NK-92 treated with Interleukin-12 subunit alpha and Interleukin-12 subunit beta, amount 100 ng/mL, for 24 hours (cell line): ENCODE results near the gene GOLGA6L22.
"Not testable (repeated sequence)": the region's sequence is repeated elsewhere in the genome, so short reads cannot be mapped to it uniquely, and the experiment has no call there.

Source experiments
- DNase-seq: peaks from one replicate; lab custom pipeline; 2025; lab: John Stamatoyannopoulos, UW

GOLGA6L22 gene

GRCh38 chr15:22458603-22459002 is at the start of gene GOLGA6L22:
TSS of gene GOLGA6L22 (plus strand) at chr15:22458903. CDS start at chr15:22458994, 91 bp downstream.
- not testable (repeated sequence) for DNase-seq

DNA sequence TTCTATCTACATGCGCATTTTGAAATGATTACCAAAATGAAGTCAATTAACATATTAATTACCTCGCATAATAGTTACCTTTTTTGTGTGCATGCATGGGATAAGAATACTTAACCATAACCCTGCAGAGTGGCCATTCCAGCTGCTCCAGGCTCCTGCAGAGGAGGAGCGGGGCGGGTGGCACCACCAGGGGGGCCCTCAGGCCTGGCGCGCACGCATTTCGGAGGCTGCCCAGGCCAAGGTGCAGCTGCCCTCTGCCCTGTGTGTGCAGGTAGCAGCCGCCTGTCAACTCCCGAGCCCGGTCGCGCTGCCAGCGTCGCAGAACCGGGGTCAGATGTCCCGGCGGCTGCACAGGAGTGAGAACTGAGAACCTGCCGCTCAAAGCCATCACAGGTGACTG is 41.4 kb upstream of the GOLGA6L22 start:
- DNase-seq = not testable (repeated sequence)

DNA sequence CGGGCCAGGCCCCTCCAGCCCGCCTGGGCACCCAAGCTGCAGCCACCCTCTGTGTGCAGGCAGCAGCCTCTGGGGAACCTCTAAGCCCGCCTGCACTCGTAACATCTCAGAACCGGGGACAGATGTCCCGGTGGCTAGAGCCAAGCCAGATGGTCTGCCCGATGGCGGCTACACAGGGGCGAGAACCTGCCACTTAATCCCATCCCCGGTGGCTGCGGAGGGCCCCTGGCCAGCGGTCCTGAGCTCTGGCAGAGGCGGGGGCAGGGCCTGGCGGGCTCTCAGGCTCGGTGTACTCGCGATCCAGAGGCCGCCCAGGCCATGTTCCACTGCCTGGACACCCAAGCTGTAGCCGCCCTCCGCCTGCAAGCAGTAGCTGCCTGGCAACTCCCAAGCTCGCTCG is 40.9 kb upstream of the GOLGA6L22 start:
- DNase-seq = not testable (repeated sequence)

GRCh38 chr15:22418212-22418611 is 40.5 kb upstream of the GOLGA6L22 start:
- not testable (repeated sequence) for DNase-seq

- DNase-seq = not testable (repeated sequence)
Measured at GRCh38 chr15:22418666-22419065, 40.0 kb upstream of the GOLGA6L22 start.

DNA sequence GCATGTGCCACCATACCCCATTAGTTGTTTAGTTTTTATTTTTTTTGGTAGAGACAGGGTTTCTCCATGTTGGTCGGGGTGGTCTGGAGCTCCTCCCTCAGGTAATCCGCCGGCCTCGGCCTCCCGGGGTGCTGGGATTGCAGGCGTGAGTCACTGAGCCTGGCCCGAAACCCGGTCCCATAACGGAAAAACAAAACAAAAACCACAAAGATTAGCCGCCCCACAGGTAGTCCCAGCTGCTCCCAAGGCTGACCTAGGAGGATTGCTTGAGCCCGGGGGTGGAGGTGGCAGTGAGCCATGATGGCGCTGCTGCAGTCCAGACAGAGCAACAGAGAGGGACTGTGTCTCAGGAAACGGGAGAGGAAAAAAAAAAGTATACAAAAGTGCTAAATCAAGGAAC is 38.4 kb upstream of the GOLGA6L22 start:
- DNase-seq = not testable (repeated sequence)

GRCh38 chr15:22429426-22429825 is 29.3 kb upstream of the GOLGA6L22 start:
- DNase-seq = not testable (repeated sequence)

GRCh38 chr15:22431687-22432086 is 27.0 kb upstream of the GOLGA6L22 start:
- not testable (repeated sequence) for DNase-seq

GRCh38 chr15:22494490-22495113 is 35.9 kb downstream of the GOLGA6L22 start:
- DNase-seq = not testable (repeated sequence)

GRCh38 chr15:22497200-22497599 is 38.5 kb downstream of the GOLGA6L22 start:
- not testable (repeated sequence) for DNase-seq

- not testable (repeated sequence) for DNase-seq
Measured at GRCh38 chr15:22498220-22498925, 39.7 kb downstream of the GOLGA6L22 start.

- not testable (repeated sequence) for DNase-seq
Measured at GRCh38 chr15:22502272-22502671, 43.6 kb downstream of the GOLGA6L22 start.

DNA sequence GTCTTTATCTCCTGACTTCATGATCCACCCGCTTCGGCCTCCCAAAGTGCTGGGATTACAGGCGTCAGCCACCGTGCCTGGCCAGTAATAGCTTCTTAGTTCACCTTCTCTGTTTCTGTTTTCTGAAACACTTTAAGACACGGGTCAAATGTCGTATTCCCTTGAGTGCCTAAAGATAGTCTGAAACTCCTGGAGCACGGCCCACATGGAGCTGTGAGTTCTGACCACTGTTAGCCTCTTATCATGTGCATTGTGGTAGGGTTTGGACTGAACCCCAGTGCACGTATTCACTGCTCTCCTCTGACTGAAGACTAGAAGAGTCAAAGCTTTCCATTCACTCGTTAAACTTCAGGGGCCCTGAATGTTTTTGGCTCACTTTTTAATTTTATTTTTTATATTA is 48.3 kb downstream of the GOLGA6L22 start:
- DNase-seq = not testable (repeated sequence)

- not testable (repeated sequence) for DNase-seq
Measured at GRCh38 chr15:22516140-22516539, 57.4 kb downstream of the GOLGA6L22 start.
